Activated B cell treated with CpG ODN at 0.5 μM for 24 hours (primary cell): ENCODE results near the gene KIFBP. TPM values are rescaled to one million over a fixed set of nuclear protein-coding genes. Genes with fewer than 3 reads are reported as not detected.

Experiments
- ATAC-seq: fragments of 200-7000 bp; cut with Tn5 transposase; one replicate; pipeline ENCODE4 v1.10.0; 2021; ENCODE audit warnings: low read depth, mild to moderate bottlenecking, moderate library complexity
- CTCF ChIA-PET: fragments of 350-600 bp; sonication (Branson Sonifier 250); formaldehyde crosslinking; loops from one replicate; lab custom pipeline; 2021; ENCODE audit warnings: antibody characterized with exemption; lab: Charles Lee
- POLR2A ChIA-PET: fragments of 350-600 bp; sonication (Branson Sonifier 250); formaldehyde crosslinking; loops from one replicate; lab custom pipeline; 2021; ENCODE audit warnings: antibody characterized with exemption; lab: Charles Lee
- DNase-seq: peaks from one replicate; pipeline ENCODE4 v3.0.0; 2022
- H3K27ac Mint-ChIP-seq: one replicate; pipeline ENCODE4 v1.8.0; 2020; ENCODE audit warnings: mixed read lengths
- H3K27me3 Mint-ChIP-seq: one replicate; pipeline ENCODE4 v1.8.0; 2021; ENCODE audit warnings: mixed read lengths
- H3K36me3 Mint-ChIP-seq: one replicate; pipeline ENCODE4 v1.8.0; 2021; ENCODE audit warnings: low read depth, mixed read lengths
- H3K4me1 Mint-ChIP-seq: one replicate; pipeline ENCODE4 v1.8.0; 2021; ENCODE audit warnings: mixed read lengths
- H3K4me3 Mint-ChIP-seq: one replicate; pipeline ENCODE4 v1.8.0; 2020; ENCODE audit warnings: mild to moderate bottlenecking, mixed read lengths
- H3K9me3 Mint-ChIP-seq: one replicate; pipeline ENCODE4 v1.8.0; 2020; ENCODE audit warnings: mixed read lengths
- intact Hi-C: fragments of 100-400 bp; cut with micrococcal nuclease; formaldehyde crosslinking; loops from one replicate; pipeline ENCODE4 v1.15.1; 2024
- total RNA-seq: library from RNA; stranded (reverse); gene quantifications from 2 replicates; pipeline ENCODE4 v1.2.3, GENCODE V29; 2022
- TF ChIP-seq, protein P1 (sequence below): fragments of 200-600 bp; IDR thresholded peaks from one replicate; pipeline ENCODE4 v1.8.0; 2022; ENCODE audit warnings: antibody characterized with exemption, mild to moderate bottlenecking

The KIFBP gene
- total RNA-seq, 1 donor from 2014 or later, result 7.7 TPM

DNA sequence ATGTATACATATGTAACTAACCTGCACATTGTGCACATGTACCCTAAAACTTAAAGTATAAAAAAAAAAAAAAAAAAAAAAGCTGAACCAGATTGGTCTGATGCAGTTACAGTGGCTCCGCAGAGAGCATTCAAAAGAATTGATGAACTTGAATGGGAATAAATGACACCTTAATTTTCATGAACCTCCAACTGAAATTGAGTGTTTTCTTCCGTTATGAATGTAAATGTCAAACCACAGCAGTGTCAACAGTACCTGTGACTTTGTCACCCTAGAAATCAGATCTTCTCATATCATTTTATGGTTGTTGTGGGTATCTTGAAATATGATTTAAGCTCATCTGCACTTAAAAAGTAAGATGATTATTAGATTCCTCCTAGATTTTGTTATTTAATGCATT, 66.6 kb downstream of the KIFBP start:
- no peaks in the 10 kb centered on the region for H3K27me3 Mint-ChIP-seq

DNA sequence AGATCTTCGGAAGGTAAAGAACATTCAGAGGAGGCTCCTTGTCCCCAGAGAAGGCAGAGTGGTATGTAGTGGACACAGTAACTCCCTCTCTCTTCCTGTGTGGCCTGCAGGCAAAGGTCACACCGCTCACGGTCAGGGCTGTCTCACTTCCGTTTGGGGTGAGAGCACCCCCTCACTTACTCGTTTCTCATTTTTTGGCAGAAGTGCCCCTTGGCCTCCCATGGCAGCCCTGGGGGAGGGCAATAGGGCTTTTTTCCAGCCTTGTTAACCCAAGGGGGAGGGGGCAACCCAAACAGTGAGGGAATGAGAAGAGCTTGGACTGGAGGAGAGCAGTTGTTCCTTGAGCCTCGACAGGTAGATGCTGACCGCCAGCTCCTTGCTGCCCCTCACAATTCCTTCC, 67.5 kb downstream of the KIFBP start:
- no peak for ATAC-seq
- no peaks in the 10 kb centered on the region for H3K27me3 Mint-ChIP-seq
- H3K4me3 Mint-ChIP-seq, result no peak overlapping the region
- no peaks in the 10 kb centered on the region for H3K9me3 Mint-ChIP-seq
- intact Hi-C loops, result no loop called here
- H3K36me3 Mint-ChIP-seq, result no peaks in the 10 kb centered on the region
- H3K27ac Mint-ChIP-seq, result peak overlapping the region; percentile 1
- no peak for DNase-seq
- H3K4me1 Mint-ChIP-seq, result peaks cover 31% of the 10 kb centered on the region
- TF ChIP-seq, protein P1, sequence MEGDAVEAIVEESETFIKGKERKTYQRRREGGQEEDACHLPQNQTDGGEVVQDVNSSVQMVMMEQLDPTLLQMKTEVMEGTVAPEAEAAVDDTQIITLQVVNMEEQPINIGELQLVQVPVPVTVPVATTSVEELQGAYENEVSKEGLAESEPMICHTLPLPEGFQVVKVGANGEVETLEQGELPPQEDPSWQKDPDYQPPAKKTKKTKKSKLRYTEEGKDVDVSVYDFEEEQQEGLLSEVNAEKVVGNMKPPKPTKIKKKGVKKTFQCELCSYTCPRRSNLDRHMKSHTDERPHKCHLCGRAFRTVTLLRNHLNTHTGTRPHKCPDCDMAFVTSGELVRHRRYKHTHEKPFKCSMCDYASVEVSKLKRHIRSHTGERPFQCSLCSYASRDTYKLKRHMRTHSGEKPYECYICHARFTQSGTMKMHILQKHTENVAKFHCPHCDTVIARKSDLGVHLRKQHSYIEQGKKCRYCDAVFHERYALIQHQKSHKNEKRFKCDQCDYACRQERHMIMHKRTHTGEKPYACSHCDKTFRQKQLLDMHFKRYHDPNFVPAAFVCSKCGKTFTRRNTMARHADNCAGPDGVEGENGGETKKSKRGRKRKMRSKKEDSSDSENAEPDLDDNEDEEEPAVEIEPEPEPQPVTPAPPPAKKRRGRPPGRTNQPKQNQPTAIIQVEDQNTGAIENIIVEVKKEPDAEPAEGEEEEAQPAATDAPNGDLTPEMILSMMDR, result no peak
- ChIA-PET POLR2A (interaction anchor here (0.9 kb wide), 1 partner anchor 31 kb away, joined by 6 read pairs; the partner anchor contains the start of gene SRGN), CTCF (no interaction called here)

More for the DNA sequence above, 66.6 kb downstream of the KIFBP start:
- DNase-seq (no peak), ATAC-seq (no peak)
- Mint-ChIP-seq H3K4me1 (peaks cover 28% of the 10 kb centered on the region), H3K9me3 (no peaks in the 10 kb centered on the region), H3K36me3 (no peaks in the 10 kb centered on the region), H3K27ac (no peak overlapping the region), H3K4me3 (no peak overlapping the region)
- ChIA-PET POLR2A (interaction anchor here (0.6 to 0.8 kb wide), 2 partner anchors 17 to 286 kb away, joined by 5 to 12 read pairs; no protein-coding TSS in a partner anchor), CTCF (no interaction called here)
- intact Hi-C loops, result no loop called here
- TF ChIP-seq, protein P1, result no peak

DNA sequence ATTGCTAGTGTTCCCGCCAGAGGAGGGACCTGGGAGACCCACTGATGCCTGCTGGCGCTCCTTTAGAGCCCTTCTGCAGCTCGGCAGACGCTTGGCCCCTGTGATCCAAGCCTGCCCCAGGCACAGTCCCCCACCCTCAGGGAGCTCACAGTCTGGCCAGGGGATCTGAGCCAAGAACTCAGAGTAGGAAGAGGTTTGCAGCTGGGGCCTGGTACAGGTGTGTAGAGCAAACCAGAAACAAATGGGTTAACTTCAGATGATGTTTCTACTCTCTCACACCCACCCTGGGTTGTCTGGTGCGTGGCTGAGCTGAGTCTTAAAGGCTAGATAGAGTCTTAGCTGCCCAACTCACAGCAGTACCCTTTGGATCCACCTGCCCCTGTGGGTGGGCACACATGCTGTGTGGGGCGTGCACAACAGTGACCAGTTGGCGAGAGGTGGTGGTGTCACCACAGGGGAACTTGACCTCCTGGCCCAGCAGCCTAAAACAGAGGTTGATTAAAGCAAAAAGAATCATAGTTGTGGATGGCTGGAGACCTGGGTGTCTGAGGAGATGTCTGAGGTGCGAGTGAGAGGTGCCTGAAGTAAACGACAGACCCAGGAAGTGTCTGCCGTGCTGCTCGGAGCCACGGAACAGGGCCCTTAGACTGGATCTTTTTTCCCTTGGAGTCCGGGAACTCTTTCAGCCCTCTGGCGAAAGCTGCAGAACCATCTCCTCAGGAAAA, 68.1 kb downstream of the KIFBP start:
- H3K9me3 Mint-ChIP-seq, result no peaks in the 10 kb centered on the region
- peaks cover 31% of the 10 kb centered on the region for H3K4me1 Mint-ChIP-seq
- TF ChIP-seq, protein P1, result no peak
- no peak overlapping the region for H3K4me3 Mint-ChIP-seq
- H3K27ac Mint-ChIP-seq, result no peak overlapping the region
- ATAC-seq, result no peak
- H3K36me3 Mint-ChIP-seq, result no peaks in the 10 kb centered on the region
- ChIA-PET CTCF (no interaction called here), POLR2A (interaction anchor here (0.9 kb wide), 1 partner anchor 31 kb away, joined by 6 read pairs; the partner anchor contains the start of gene SRGN)
- no peaks in the 10 kb centered on the region for H3K27me3 Mint-ChIP-seq
- DNase-seq, result no peak
- intact Hi-C loops, result no loop called here

DNA sequence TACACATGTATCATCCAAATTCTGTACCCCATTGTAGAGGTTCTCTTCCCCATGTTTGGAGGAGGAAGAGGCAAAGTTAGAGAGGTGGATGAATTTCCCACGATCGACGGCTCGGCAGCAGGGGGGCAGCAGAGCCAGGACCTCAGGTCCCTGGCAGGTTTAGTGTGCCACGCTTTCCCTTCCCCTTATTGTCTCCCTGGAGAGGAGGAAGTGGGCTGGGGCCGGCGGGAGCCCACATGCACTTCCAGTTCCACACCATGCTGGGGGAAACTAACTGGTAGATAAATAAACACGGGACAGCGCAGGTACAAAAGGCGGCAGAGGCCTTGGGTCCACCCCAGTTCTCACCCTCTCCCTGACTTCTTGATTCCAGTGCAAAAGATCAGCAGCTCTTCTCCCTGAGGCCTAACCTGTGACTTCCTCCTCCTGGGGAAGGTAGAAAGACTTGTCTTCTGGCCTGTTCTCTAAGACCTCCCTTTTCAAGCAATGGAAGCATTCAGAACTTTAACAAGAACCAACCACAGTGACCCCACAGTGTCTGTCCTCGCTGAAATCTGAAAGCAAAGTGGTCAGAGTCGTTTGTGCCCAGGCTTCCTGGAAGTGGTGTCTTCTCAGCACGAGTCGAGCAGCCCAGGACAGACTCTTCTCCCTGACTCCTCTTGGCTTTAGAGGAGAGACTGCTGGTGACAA, 68.8 kb downstream of the KIFBP start:
- no peak overlapping the region for H3K4me3 Mint-ChIP-seq

DNA sequence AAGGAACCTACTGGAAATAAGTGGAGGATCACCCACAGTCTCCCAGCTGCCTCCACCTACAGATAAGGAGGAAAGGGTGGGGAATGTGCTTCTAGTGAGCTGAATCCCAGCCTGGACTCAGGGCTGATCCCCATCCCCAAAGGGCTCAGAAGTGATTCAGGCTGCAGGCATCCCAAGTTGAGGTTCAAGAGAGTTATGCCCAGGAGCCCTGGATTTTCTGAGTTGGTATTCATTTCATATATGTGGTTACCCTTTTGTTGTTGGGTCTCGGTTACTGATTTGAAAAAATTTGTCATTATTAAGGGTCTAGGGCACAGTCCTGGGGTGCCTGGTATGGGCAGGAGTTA, 69.3 kb downstream of the KIFBP start:
- CTCF ChIA-PET, result no interaction called here
- TF ChIP-seq, protein P1, result no peak
- POLR2A ChIA-PET, result no interaction called here
- no peaks in the 10 kb centered on the region for H3K27me3 Mint-ChIP-seq
- no peaks in the 10 kb centered on the region for H3K9me3 Mint-ChIP-seq
- no peak overlapping the region for H3K27ac Mint-ChIP-seq
- no peaks in the 10 kb centered on the region for H3K36me3 Mint-ChIP-seq
- H3K4me3 Mint-ChIP-seq, result no peak overlapping the region
- intact Hi-C loops, result no loop called here
- ATAC-seq (no peak), DNase-seq (no peak)
- H3K4me1 Mint-ChIP-seq, result peaks cover 33% of the 10 kb centered on the region

More for the DNA sequence above, 68.8 kb downstream of the KIFBP start:
- DNase-seq (no peak), ATAC-seq (no peak)
- Mint-ChIP-seq H3K9me3 (no peaks in the 10 kb centered on the region), H3K36me3 (no peaks in the 10 kb centered on the region), H3K27ac (no peak overlapping the region), H3K4me1 (peaks cover 35% of the 10 kb centered on the region), H3K27me3 (no peaks in the 10 kb centered on the region)
- TF ChIP-seq, protein P1, result no peak
- intact Hi-C loops, result no loop called here
- ChIA-PET CTCF (no interaction called here), POLR2A (no interaction called here)
